NCI-H2081 (cell line): ENCODE data around the gene IGF1R.

Experiments used
- DNase-seq, 2 experiments: peaks; one replicate each; lab custom pipeline; 2025; lab: John Stamatoyannopoulos, UW

The IGF1R gene

DNA sequence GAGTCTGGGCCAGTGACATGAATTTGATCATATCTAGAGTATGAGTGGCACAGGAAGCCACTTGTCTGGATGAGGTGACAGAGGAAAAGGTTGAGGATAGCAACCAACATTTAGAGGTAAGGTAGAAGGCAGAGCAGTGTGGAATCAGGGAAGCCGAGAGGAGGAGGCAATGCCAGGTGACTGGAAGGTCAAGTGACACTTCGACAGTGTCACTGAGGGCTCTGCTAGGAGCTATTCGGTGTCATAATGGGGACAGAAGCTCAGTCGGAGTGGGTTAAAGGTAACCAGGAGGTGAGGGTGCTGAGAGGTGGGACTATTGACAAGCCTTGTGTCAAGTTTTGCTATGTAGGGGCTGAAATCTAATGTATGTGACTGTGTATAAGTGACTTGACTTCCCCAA lies 56.7 kb downstream of the IGF1R start:
- no peak for DNase-seq

- DNase-seq = no peak
These were observed 58.0 kb downstream of the IGF1R start for GRCh38 chr15:98706387-98706786.

GRCh38 chr15:98706986-98707385 lies 58.6 kb downstream of the IGF1R start:
- DNase-seq = no peak

GRCh38 chr15:98708037-98708590 lies 59.8 kb downstream of the IGF1R start:
- DNase-seq = no peak

- no peak for DNase-seq
These were observed 63.5 kb downstream of the IGF1R start for GRCh38 chr15:98711810-98712209.

DNA sequence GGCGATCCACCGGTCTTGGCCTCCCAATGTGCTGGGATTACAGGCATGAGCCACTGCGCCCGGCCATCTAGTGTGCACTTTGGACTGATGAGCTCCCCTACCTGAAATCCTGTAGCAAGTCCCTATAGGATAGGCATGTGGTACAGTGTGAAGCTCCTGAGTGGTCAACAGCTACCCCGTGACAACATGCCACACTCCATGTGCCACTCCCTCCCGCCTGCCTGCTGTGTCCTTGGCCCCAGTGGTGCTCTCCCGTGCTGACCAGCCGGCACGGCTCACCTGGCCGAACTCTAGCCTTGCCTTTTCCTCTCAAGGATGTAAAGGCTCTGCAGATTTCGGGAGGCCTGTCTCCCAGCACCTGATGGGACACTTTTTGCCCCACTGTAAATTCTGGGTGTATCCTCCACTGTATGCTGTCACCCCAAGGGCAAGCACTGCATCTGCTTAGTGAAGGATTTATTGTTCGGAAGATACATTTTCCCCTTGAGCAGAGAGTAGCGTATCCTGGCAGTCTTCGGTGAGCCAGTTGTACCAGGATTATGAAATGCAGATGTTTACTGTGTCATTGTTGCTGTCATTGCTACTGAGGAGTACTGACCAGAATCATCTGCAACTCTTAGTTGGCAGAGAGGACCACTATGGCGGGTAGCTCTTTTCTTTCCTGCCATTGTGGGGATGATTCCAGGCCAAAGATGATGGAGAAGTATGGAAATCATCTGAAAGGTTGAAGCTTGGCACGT lies 64.7 kb downstream of the IGF1R start:
- no peak for DNase-seq

- DNase-seq = no peak
These were observed 65.3 kb downstream of the IGF1R start for GRCh38 chr15:98713585-98714001.

GRCh38 chr15:98714922-98715321 lies 66.6 kb downstream of the IGF1R start:
- no peak for DNase-seq

- no peak for DNase-seq
These were observed 67.1 kb downstream of the IGF1R start for GRCh38 chr15:98715401-98715800.

- DNase-seq = no peak
These were observed 67.6 kb downstream of the IGF1R start for GRCh38 chr15:98715890-98716443.

DNA sequence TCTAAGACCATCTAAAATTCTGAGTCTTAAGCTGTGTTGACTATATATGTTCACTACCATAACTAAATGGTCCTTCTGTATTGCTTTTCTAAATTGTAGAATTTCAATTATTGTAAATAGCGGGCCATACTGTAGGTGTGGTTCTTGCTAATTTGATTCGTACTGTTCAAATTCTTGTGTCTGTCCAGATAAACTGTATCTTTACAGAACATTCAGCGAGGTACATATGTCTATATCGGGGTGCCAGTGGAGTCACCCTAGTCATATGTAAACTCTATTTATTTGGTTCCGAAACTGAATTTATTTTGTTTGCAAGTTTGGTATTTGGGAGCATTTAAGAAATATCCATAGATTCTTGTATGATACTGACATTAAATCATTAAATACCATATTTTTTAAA lies 69.0 kb downstream of the IGF1R start:
- no peak for DNase-seq

- DNase-seq = no peak
These were observed 69.6 kb downstream of the IGF1R start for GRCh38 chr15:98717942-98718341.

GRCh38 chr15:98718426-98719136 lies 70.2 kb downstream of the IGF1R start:
- no peak for DNase-seq

DNA sequence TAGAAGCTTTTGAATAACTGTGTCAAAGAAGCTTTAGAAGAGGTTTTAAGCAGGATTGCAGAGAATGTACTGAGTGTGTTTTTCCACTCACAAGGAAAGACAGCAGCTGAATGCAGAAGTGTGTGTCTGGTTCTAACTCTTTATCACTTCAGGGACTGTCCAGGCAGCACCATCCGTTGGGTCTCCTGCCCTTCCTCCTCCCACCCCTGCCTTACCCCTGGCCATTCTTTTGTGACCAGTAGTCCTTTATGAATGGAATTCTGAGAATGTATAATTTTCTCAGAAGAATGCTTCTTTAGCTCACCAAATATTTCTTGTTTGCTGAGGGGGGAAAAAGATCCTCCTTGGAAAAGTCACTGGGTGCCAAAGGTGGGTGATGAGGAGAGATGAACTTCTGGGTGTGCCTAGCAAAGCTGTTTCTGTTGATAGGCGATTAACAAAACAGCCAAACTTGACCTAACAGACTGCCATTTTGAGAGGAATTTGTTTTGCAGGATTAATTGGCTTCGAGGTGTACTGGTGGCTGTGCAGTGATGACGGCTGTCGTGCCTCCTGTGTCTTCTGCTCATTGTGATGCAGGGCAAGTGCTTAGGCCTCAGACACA lies 70.9 kb downstream of the IGF1R start:
- no peak for DNase-seq

DNA sequence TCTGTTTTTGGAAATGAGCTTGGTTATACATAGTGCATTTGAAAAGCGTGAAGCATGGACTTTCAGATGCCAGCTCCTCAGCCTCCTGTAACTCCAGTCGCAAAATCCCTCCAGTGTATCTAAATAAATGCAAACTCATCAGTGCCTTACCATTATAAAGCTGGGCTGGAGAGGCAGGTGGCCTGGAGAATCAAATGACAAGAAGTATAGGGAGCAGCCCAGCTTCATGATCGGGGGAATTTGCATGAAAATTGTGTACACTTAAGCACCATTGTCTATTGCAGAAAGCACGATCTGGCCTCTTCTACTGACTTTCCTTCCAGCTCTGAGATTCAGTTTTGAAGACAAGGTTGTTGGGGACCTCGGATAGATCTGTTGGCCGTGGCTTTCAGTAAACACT lies 71.7 kb downstream of the IGF1R start:
- no peak for DNase-seq

DNA sequence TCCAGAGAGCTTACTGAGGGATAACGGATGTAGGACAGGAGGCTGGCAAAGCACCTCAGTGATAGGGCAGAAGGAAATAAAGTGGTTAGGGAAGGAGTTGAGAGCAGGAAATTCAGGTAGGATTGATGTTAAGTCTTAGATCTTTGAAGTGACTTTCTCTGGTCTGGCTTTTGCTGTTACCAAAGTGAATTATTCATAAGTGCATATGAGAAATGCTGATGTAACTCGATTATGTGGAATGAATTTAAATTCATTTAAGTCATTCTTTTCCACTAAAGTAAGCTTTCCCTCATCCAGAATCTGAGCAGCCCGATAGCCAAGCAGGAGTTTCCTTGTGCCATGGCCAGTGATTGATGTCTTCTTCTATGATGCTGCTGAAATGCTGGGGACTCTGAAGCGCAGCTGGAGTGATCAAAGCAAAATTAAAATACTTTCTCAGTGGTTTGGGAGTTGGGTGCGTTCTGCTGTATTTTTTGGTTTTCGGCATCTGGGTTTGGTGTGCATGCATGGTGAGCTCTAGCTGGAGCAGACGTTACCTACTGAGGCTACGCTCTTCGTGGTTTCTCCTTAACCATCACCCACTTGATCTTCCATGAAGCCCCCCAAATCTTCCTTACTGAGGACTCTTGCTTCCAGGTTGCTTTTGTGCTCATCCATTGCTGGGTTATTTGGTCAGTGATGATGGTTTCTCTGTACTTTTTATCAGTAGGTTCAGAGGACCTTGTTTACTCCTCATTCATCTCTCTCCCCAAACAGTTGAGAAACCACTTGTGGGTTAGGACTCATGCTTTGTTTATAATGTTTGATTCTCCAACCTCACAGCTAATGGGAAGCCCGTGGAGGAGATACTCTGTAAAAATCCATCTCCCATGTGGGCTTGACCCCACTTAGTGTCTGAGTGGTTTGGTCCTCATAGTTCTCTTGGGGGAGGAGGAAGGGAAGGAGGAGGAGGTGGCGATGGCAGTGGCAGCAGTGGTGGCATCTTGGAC lies 72.5 kb downstream of the IGF1R start:
- no peak for DNase-seq

- no peak for DNase-seq
These were observed 73.9 kb downstream of the IGF1R start for GRCh38 chr15:98722209-98722608.

- DNase-seq = no peak
These were observed 74.3 kb downstream of the IGF1R start for GRCh38 chr15:98722645-98723044.

DNA sequence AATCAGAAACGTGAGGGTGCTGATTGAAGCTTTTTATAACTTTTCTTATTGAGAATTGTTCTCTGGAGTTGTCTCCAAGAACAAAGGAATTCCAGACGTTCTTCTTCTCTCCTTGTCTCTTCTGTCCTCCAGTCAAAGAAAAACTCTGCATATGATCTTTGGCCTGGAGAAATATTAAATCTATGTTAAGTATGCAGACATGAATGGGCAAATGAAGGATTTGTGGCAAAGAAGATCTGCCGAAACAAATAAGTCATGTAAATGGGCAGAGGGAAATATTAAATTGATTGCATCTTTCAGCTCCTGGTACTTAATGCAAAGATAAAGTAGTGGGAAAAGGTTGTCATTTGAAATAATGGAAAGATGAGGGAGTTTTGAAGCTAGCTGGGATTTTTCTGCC lies 74.9 kb downstream of the IGF1R start:
- DNase-seq = no peak

GRCh38 chr15:98724048-98724447 lies 75.7 kb downstream of the IGF1R start:
- no peak for DNase-seq

DNA sequence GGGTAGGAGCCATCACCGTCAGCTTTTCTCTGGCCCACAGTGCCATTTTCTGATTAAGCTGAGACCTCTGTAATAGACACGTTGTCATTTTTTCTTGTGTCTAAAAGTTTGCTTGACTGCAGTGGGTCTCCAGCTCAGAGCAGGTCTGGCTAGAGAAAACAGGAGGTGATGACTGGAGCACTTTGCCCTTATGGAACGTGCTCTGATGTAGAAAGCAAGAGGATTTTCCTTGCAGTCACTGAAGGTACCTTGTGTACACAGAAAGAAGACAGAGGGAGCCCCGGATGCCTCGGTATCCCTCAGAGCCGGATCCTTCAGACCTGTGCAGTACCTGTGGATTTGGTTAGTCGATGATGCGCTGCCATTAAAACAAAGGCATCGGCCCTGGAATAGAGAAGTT lies 76.2 kb downstream of the IGF1R start:
- DNase-seq = no peak
